HG03460 (cell line): Measurements from ENCODE around the gene RET.

Experiments used
- ATAC-seq: cut with Tn5 transposase; IDR thresholded peaks from one replicate; pipeline ENCODE4 v1.9.1; 2021; ENCODE audit not compliant: unreplicated experiment

The RET gene

GRCh38 chr10:43119416-43120115 is 42.7 kb downstream of the RET start:
- ATAC-seq: no peak

- ATAC-seq: no peak
These were observed 43.5 kb downstream of the RET start for GRCh38 chr10:43120116-43120928.

- peak; percentile 93 for ATAC-seq
These were observed 44.1 kb downstream of the RET start for GRCh38 chr10:43120929-43121314.

- no peak for ATAC-seq
These were observed 44.6 kb downstream of the RET start for GRCh38 chr10:43121444-43121843.

DNA sequence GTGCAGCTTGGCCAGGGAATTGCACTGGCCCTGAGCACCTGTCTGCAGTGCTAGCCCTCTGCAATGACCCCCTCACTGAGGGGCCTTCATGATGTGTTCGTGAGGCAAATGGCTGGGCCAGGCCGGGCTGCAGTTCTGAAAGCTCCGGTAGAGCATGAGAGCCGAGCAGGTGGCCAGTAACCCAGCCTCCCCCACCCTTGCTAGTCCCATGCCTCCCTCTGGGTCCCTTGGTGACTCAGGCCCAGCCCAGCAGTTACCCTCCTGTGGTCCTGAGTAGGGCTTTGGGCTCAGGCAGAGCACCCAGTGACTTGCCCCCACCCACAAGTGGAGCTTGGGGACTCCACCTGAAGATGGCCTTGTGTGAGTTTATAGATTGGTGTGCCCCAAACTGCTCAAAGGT is 45.2 kb downstream of the RET start:
- ATAC-seq: no peak

DNA sequence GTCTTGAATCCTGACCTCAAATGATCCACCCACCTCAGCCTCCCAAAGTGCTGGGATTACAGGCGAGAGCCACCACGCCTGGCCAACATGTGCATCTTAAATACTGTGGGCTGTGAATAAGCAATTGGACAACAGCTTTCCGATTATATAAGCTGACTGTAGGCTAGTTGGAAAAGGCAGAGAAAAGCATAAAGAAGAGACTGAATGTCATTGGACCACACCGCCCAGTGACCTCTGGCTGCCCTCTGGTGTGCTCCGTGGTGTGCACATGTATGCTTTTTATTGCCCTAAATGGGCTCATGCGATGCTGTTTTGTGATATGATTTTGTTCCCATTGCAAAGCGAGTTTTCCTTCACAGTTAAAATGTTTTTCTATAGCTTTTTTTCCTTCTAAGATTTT is 46.0 kb downstream of the RET start:
- no peak for ATAC-seq

DNA sequence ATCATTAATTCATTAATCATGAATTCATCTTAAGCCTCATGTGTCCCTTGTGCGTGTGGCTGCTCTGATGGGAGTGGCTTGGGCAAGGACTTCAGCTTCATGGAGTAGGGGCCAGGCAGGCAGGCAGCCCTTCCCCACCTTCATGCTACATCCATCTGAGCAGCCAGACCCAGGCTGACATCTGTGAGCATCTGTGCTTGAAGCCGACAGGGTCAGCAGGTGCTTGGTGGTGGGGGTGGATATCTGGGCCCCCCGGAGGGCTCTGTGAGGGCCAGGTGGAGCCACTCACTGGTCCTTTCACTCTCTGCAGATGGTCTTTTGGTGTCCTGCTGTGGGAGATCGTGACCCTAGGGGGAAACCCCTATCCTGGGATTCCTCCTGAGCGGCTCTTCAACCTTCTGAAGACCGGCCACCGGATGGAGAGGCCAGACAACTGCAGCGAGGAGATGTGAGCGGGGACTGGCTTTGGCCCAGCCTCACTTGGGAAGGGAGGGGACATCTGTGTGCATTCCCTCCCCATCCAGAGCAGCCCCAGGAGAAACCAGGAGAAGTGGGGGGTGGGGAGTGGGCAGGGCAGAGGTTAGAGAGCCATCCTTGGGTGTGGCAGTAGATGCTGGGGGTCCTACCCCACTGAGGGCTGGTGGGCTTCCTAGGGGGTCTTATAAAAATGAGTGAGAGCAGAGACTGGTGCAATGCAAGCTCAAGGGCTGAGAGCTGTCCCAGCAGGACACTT is 46.7 kb downstream of the RET start:
- ATAC-seq: no peak

DNA sequence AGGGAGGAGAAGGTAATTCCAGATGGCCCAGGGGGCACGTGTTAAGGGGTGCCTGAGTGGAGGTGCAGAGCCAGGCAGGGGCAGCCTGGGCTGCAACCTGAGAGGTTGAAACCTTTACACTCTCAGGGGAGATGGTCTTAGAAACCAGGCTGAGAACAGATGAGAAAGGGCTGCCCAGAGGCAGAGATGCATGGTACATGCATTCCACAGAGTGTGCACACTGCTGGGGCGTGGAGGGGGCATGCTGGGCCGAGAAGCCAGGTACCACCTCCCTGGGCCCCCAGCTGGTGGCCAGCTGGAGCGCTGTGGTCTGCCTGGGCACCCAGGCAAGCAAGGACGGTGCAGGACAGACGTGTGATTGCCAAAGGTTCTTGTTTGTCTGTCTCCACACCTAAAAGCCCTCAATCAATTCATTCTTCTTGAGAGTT is 47.2 kb downstream of the RET start:
- no peak for ATAC-seq

GRCh38 chr10:43124574-43125273 is 47.9 kb downstream of the RET start:
- ATAC-seq: no peak

GRCh38 chr10:43125274-43125845 is 48.5 kb downstream of the RET start:
- no peak for ATAC-seq

DNA sequence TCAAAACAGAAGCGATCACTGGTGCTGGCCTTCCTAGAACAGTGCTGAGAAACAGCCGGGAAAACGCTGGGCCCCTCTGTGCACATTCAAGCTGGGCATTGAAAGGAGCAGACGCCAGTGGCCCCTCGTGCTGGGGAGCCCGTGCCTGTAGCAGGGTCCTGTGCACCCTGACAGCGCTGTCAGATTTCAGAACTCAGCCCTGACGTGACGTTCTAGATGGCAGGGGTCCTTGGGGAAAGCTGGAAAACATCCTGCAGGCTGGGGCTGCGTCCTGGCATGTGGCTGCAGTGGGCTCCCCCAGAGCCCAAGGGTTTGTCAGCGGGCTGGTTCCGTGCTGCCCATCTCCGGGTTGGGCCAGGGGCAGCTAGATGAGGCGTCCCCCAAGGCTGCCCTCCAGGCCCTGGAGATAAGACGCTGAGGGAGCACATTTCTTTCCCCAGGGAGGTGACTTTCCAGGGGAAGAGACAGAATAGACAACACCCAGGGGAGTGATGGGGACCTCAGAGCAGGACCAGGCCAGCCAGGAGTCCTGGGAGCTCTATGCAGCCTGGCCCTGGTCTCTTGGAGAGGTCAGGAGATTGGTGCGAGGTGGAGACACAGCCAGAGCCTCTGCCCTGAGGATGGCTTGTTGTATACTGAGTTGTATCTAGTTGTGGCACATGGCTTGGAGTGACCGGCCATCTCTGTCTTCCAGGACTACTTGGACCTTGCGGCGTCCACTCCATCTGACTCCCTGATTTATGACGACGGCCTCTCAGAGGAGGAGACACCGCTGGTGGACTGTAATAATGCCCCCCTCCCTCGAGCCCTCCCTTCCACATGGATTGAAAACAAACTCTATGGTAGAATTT is 49.2 kb downstream of the RET start:
- no peak for ATAC-seq

DNA sequence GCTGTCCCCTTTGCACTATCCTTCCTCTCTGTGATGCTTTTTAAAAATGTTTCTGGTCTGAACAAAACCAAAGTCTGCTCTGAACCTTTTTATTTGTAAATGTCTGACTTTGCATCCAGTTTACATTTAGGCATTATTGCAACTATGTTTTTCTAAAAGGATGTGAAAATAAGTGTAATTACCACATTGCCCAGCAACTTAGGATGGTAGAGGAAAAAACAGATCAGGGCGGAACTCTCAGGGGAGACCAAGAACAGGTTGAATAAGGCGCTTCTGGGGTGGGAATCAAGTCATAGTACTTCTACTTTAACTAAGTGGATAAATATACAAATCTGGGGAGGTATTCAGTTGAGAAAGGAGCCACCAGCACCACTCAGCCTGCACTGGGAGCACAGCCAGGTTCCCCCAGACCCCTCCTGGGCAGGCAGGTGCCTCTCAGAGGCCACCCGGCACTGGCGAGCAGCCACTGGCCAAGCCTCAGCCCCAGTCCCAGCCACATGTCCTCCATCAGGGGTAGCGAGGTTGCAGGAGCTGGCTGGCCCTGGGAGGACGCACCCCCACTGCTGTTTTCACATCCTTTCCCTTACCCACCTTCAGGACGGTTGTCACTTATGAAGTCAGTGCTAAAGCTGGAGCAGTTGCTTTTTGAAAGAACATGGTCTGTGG is 50.0 kb downstream of the RET start:
- no peak for ATAC-seq

DNA sequence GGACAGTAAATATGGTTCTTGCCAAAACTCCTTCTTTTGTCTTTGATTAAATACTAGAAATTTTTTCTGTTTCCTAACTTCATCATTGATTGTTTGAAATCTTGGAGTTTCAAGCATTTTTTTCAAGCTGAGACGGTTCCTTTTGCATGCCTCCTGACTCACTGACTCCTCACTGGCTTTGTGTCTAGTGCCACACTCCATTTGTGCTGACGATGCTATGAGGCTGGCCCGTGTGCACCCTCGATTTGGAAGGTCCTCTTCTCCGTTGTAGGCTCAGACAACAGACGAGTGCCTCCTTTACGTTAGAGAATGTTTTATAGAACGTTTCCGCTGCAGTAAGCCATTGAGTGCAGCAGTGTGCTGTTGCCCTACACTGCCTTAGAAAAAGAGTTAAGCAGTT is 50.6 kb downstream of the RET start:
- no peak for ATAC-seq

DNA sequence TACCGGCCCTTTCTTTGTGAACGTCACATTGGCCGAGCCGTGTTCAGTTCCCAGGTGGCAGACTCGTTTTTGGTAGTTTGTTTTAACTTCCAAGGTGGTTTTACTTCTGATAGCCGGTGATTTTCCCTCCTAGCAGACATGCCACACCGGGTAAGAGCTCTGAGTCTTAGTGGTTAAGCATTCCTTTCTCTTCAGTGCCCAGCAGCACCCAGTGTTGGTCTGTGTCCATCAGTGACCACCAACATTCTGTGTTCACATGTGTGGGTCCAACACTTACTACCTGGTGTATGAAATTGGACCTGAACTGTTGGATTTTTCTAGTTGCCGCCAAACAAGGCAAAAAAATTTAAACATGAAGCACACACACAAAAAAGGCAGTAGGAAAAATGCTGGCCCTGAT is 51.5 kb downstream of the RET start:
- ATAC-seq: no peak

DNA sequence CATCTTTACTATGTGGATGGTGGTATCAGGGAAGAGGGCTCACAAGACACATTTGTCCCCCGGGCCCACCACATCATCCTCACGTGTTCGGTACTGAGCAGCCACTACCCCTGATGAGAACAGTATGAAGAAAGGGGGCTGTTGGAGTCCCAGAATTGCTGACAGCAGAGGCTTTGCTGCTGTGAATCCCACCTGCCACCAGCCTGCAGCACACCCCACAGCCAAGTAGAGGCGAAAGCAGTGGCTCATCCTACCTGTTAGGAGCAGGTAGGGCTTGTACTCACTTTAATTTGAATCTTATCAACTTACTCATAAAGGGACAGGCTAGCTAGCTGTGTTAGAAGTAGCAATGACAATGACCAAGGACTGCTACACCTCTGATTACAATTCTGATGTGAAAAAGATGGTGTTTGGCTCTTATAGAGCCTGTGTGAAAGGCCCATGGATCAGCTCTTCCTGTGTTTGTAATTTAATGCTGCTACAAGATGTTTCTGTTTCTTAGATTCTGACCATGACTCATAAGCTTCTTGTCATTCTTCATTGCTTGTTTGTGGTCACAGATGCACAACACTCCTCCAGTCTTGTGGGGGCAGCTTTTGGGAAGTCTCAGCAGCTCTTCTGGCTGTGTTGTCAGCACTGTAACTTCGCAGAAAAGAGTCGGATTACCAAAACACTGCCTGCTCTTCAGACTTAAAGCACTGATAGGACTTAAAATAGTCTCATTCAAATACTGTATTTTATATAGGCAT is 52.3 kb downstream of the RET start:
- ATAC-seq: peak; percentile 82

GRCh38 chr10:43130770-43131171 is 53.9 kb downstream of the RET start:
- ATAC-seq: no peak

GRCh38 chr10:43131256-43131655 is 54.4 kb downstream of the RET start:
- no peak for ATAC-seq

DNA sequence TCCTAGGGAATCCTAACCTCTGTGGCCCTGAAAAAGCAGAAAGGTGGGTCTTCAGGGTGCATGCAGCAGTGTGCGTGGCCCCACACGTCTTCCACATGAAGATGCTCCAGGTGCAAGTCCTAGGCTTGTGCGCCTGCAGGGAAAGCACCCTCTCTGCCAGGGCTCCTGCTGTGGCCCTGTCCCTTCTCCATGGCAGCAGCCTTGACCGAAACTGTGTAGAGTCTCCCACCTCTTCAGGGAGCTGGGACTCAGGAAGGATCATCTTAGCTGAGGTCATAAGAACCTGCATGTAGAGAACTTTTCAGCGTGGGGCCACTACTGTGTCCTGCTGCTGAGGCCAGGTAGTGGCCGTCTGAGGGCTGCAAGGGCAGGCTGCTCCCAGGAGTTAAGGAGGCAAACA is 55.0 kb downstream of the RET start:
- no peak for ATAC-seq
